ENCODE data around the gene ZCCHC24. TPM values are rescaled to one million over a fixed set of nuclear protein-coding genes. Genes with fewer than 3 reads are reported as not detected.

ZCCHC24 gene
- total and polyA plus RNA-seq, 2 of the 8 experiments (the other 6 are each of a cell fraction or from before 2014, with no cell fraction given): 3.9 to 6.9 TPM

GRCh38 chr10:79440281-79440680 lies 5.1 kb downstream of the ZCCHC24 start:
- FAIRE-seq (no peak), DNase-seq (ENCODE audit: low read depth in 1 of 2, low spot score in 2 of 2) (no peak)
- no peak overlapping the region for H2AFZ ChIP-seq (ENCODE audit: low read length)
- no peak overlapping the region for H3K18ac ChIP-seq (ENCODE audit: extremely low read depth, low read length)
- CTCF ChIA-PET (ENCODE audit: partially characterized antibody): interaction anchor here (0.8 to 2.3 kb wide), 8 partner anchors 9 to 66 kb away, joined by 3 to 15 read pairs (median 5); no protein-coding TSS in a partner anchor
- WGBS, 2 experiments (ENCODE audit: extremely low coverage in 1 of 2, insufficient coverage in 1 of 2, insufficient read length in 1 of 2, insufficient replicate concordance in 2 of 2, low coverage in 1 of 2, low lambda C conversion rate in 2 of 2, missing lambda C conversion rate in 1 of 2): 94% methylated on average over 6 of the region's 6 CpGs; no CpG with 5 or more reads in 1 of the 2 experiments
- no peak overlapping the region for H3K4me3 ChIP-seq (ENCODE audit: extremely low read depth in 1 of 4, insufficient read depth in 2 of 4, low read depth in 3 of 4, low read length in 4 of 4)
- H3K79me1 ChIP-seq (ENCODE audit: low read depth, low read length): no peaks in the 10 kb centered on the region
- no peak overlapping the region for H4K8ac ChIP-seq (ENCODE audit: extremely low read depth, insufficient read depth, low read length)
- H2AK5ac ChIP-seq (ENCODE audit: low read depth, low read length): no peak overlapping the region
- H4K91ac ChIP-seq (replicated peaks; ENCODE audit: insufficient read length, low read length): no peak overlapping the region
- H3K23ac ChIP-seq (ENCODE audit: insufficient read length): no peak overlapping the region
- peaks cover 2 to 3% of the 10 kb centered on the region in 2 experiments for H4K20me1 ChIP-seq (replicated peaks in 1 of 2; ENCODE audit: control insufficient read depth in 1 of 2, insufficient read depth in 2 of 2, low read length in 2 of 2)
- no peak overlapping the region for H2BK120ac ChIP-seq (replicated peaks; ENCODE audit: low read depth, low read length)
- no peaks in the 10 kb centered on the region for H3K79me2 ChIP-seq (ENCODE audit: control insufficient read depth in 1 of 2, insufficient read depth in 2 of 2, low read length in 2 of 2)
- no peak overlapping the region for H2BK12ac ChIP-seq (ENCODE audit: low read depth, low read length)
- H3K27ac ChIP-seq (ENCODE audit: low read depth, low read length): no peak overlapping the region
- no peak overlapping the region for H3K9ac ChIP-seq (replicated peaks in 1 of 4; ENCODE audit: extremely low read depth in 1 of 4, low read depth in 3 of 4, low read length in 3 of 4)
- no peak overlapping the region for H2BK5ac ChIP-seq (ENCODE audit: low read depth, low read length)
- H3K56ac ChIP-seq (replicated peaks; ENCODE audit: insufficient read length, low read depth, low read length): no peak overlapping the region
- no peaks in the 10 kb centered on the region for H3K9me3 ChIP-seq (ENCODE audit: insufficient read depth in 2 of 2, low read depth in 1 of 2, low read length in 1 of 2)
- H4K5ac ChIP-seq (ENCODE audit: insufficient read length, low read depth, low read length): no peak overlapping the region
- POLR2A ChIA-PET (ENCODE audit: partially characterized antibody): no interaction called here
- no peak overlapping the region for H2BK15ac ChIP-seq (ENCODE audit: low read length)
- no peak overlapping the region for H3K14ac ChIP-seq (ENCODE audit: insufficient read length)
- no peaks in the 10 kb centered on the region for H3K36me3 ChIP-seq (ENCODE audit: control insufficient read depth in 2 of 4, insufficient read depth in 4 of 4, low read length in 3 of 4)
- H3K4me2 ChIP-seq (ENCODE audit: insufficient read depth in 1 of 2, low read depth in 2 of 2, low read length in 2 of 2): no peak overlapping the region
- H2BK20ac ChIP-seq (ENCODE audit: low read length): no peak overlapping the region
- peaks cover 0 to 20% (median 11%) of the 10 kb centered on the region in 4 experiments; a peak in 5 of 7 replicates for H3K27me3 ChIP-seq (replicated peaks in 1 of 4; ENCODE audit: control insufficient read depth in 3 of 4, extremely low read depth in 1 of 4, insufficient read depth in 3 of 4, low read length in 3 of 4)
- peaks cover 10% of the 10 kb centered on the region; the same call in 1 of the 2 replicates for H3K23me2 ChIP-seq (ENCODE audit: low read depth, low read length)
- H3K4ac ChIP-seq (replicated peaks; ENCODE audit: insufficient read length, low read depth, low read length): no peak overlapping the region
- H3K4me1 ChIP-seq (replicated peaks in 1 of 4; ENCODE audit: control insufficient read depth in 3 of 4, insufficient read depth in 4 of 4, low read length in 3 of 4): peaks cover 0 to 14% (median 7%) of the 10 kb centered on the region in 4 experiments; a peak in 5 of 7 replicates
- TF ChIP-seq ZNF274 (IDR thresholded peaks at IDR 0.05; ENCODE audit: borderline replicate concordance, extremely low read depth, low read length) (no peak), FOSL1 (IDR thresholded peaks at IDR 0.05; ENCODE audit: insufficient read depth, low read depth, low read length) (no peak), EGR1 (IDR thresholded peaks at IDR 0.05; ENCODE audit: borderline replicate concordance, low read depth, low read length) (no peak), HDAC2 (IDR thresholded peaks at IDR 0.05; ENCODE audit: borderline replicate concordance in 1 of 2, low read depth in 2 of 2, low read length in 2 of 2) (no peak), POU5F1 (IDR thresholded peaks at IDR 0.05; ENCODE audit: low read depth, low read length) (no peak), SRF (IDR thresholded peaks at IDR 0.05; ENCODE audit: low read depth, low read length) (no peak), JUND (IDR thresholded peaks at IDR 0.05; ENCODE audit: low read length) (no peak), CHD1 (IDR thresholded peaks at IDR 0.05; ENCODE audit: low read depth, low read length) (no peak), SIRT6 (IDR thresholded peaks at IDR 0.05; ENCODE audit: low read length) (no peak), MAFK (IDR thresholded peaks at IDR 0.05; ENCODE audit: low read depth, low read length) (no peak), CEBPB (IDR thresholded peaks at IDR 0.05; ENCODE audit: low read depth, low read length) (no peak), KDM5A (IDR thresholded peaks at IDR 0.05; ENCODE audit: low read length) (no peak), BCL11A (IDR thresholded peaks at IDR 0.05; ENCODE audit: low read depth in 2 of 2, low read length in 2 of 2) (no peak), YY1 (IDR thresholded peaks at IDR 0.05; ENCODE audit: low read depth, low read length) (no peak), SP2 (IDR thresholded peaks at IDR 0.05; ENCODE audit: low read length) (no peak), ASH2L (IDR thresholded peaks at IDR 0.05; ENCODE audit: low read length) (no peak)
